HepG2 (cell line): ENCODE measurements around the gene CD68. TPM values are rescaled to one million over a fixed set of nuclear protein-coding genes. Genes with fewer than 3 reads are reported as not detected.
A peak's percentile ranks its signal among the peaks of the same experiment; 100 is the strongest.

Experiments used
- ATF7 ChIP-seq, 2 experiments: fragments of 450-650 bp in 1 of 2; sonication (generic) in 1 of 2; formaldehyde crosslinking in 1 of 2; IDR thresholded peaks; 2 replicates each; pipeline versions ENCODE4 v1.4.0 to v1.6.1; 2016 to 2020; ENCODE audit warnings: antibody characterized with exemption in 1 of 2, mild to moderate bottlenecking in 1 of 2, missing genetic modification reagents in 1 of 2
- CEBPG ChIP-seq: IDR thresholded peaks from 2 replicates; pipeline ENCODE4 v1.6.1; 2016
- CREB3 ChIP-seq: sonication (generic); formaldehyde crosslinking; IDR thresholded peaks from 2 replicates; pipeline ENCODE4 v1.5.0; 2020; ENCODE audit warnings: missing genetic modification reagents
- GPBP1L1 ChIP-seq: sonication (generic); formaldehyde crosslinking; IDR thresholded peaks from 2 replicates; pipeline ENCODE4 v1.5.0; 2020; ENCODE audit warnings: mild to moderate bottlenecking, missing genetic modification reagents
- HNRNPL ChIP-seq: fragments of 200-400 bp; formaldehyde crosslinking; IDR thresholded peaks from 2 replicates; pipeline ENCODE4 v1.6.1; 2017; ENCODE audit warnings: mild to moderate bottlenecking, low read depth, low read length
- ISX ChIP-seq: sonication (generic); formaldehyde crosslinking; conservative IDR thresholded peaks from 2 replicates; pipeline ENCODE4 v1.5.0; 2020; ENCODE audit warnings: missing genetic modification reagents
- KLF6 ChIP-seq: IDR thresholded peaks from 2 replicates; pipeline ENCODE4 v1.8.0; 2016; ENCODE audit warnings: missing biosample characterization, missing genetic modification reagents
- MYC ChIP-seq: sonication (generic); formaldehyde crosslinking; IDR thresholded peaks from 2 replicates; pipeline ENCODE4 v1.9.0; 2021; ENCODE audit warnings: missing genetic modification reagents, borderline replicate concordance
- NFYC ChIP-seq: IDR thresholded peaks from 2 replicates; pipeline ENCODE4 v1.6.1; 2016; ENCODE audit warnings: missing genetic modification reagents, missing compliant biosample characterization
- PHF5A ChIP-seq: IDR thresholded peaks from one replicate; pipeline ENCODE4 v1.6.1; 2018; ENCODE audit warnings: low read depth, missing genetic modification reagents; ENCODE audit not compliant: unreplicated experiment
- POGK ChIP-seq: sonication (generic); formaldehyde crosslinking; conservative IDR thresholded peaks from 2 replicates; pipeline ENCODE4 v1.8.0; 2022; ENCODE audit warnings: mild to moderate bottlenecking, moderate library complexity, missing genetic modification reagents
- SRSF1 ChIP-seq: fragments of 200-400 bp; formaldehyde crosslinking; optimal IDR thresholded peaks from 2 replicates; pipeline ENCODE3; 2017; ENCODE audit warnings: mild to moderate bottlenecking, low read depth, low read length, moderate library complexity
- SRSF4 ChIP-seq: fragments of 200-400 bp; formaldehyde crosslinking; IDR thresholded peaks from one replicate; pipeline ENCODE4 v1.6.1; 2018; ENCODE audit warnings: mild to moderate bottlenecking, low read depth, low read length, moderate library complexity; ENCODE audit not compliant: poor library complexity, severe bottlenecking
- STAG1 ChIP-seq: sonication (generic); formaldehyde crosslinking; IDR thresholded peaks from 2 replicates; pipeline ENCODE4 v1.4.0; 2020; ENCODE audit warnings: missing genetic modification reagents
- TERF1 ChIP-seq: sonication (generic); formaldehyde crosslinking; IDR thresholded peaks from 2 replicates; pipeline ENCODE4 v1.8.0; 2022; ENCODE audit warnings: mild to moderate bottlenecking, missing genetic modification reagents, moderate library complexity
- THAP8 ChIP-seq: sonication (generic); formaldehyde crosslinking; IDR thresholded peaks from 2 replicates; pipeline ENCODE4 v1.5.1; 2020; ENCODE audit warnings: missing genetic modification reagents, mild to moderate bottlenecking, borderline replicate concordance
- ZFP82 ChIP-seq: sonication (generic); formaldehyde crosslinking; IDR thresholded peaks from 2 replicates; pipeline ENCODE4 v1.5.1; 2020; ENCODE audit warnings: mild to moderate bottlenecking, missing genetic modification reagents, borderline replicate concordance
- ZMYM4 ChIP-seq: sonication (generic); formaldehyde crosslinking; IDR thresholded peaks from 2 replicates; pipeline ENCODE4 v1.8.1; 2023; ENCODE audit warnings: mild to moderate bottlenecking, missing genetic modification reagents
- ZNF264 ChIP-seq: sonication (generic); formaldehyde crosslinking; IDR thresholded peaks from 2 replicates; pipeline ENCODE4 v1.4.0; 2020; ENCODE audit warnings: missing genetic modification reagents
- ZNF337 ChIP-seq: sonication (generic); formaldehyde crosslinking; IDR thresholded peaks from 2 replicates; pipeline ENCODE4 v1.5.1; 2020; ENCODE audit warnings: missing genetic modification reagents, low read depth, mild to moderate bottlenecking, borderline replicate concordance
- ZNF724P ChIP-seq: sonication (generic); formaldehyde crosslinking; IDR thresholded peaks from 2 replicates; pipeline ENCODE4 v1.8.0; 2022; ENCODE audit warnings: missing genetic modification reagents, borderline replicate concordance
- ZNF766 ChIP-seq: sonication (generic); formaldehyde crosslinking; IDR thresholded peaks from 2 replicates; pipeline ENCODE4 v1.5.0; 2020; ENCODE audit warnings: missing genetic modification reagents, borderline replicate concordance
- ZSCAN30 ChIP-seq: sonication (generic); formaldehyde crosslinking; IDR thresholded peaks from 2 replicates; pipeline ENCODE4 v1.5.0; 2020; ENCODE audit warnings: mild to moderate bottlenecking, missing genetic modification reagents
- polyA plus RNA-seq, 8 experiments: library from polyadenylated mRNA; depleted of rRNA in 3 of 8; stranded (reverse) in 7 of 8; unstranded in 1 of 8; fragments of >200 nt; fragmentation: Illumina TruSeq in 4 of 8; extraction: Trizol in 4 of 8; gene quantifications; 2 replicates each; pipeline versions ENCODE4 v1.2.1 to v1.2.3, GENCODE V29; 2011 to 2016; ENCODE audit warnings: low read depth in 4 of 8, missing spikeins in 1 of 8, mixed read lengths in 1 of 8; ENCODE audit not compliant: insufficient read depth in 1 of 8
- total RNA-seq, 5 experiments: library from RNA; depleted of rRNA; stranded (reverse); fragments of >200 nt; fragmentation: Illumina TruSeq; extraction: Trizol; gene quantifications; 2 replicates each; pipeline ENCODE4 v1.2.3, GENCODE V29; 2016; ENCODE audit warnings: low read depth in 1 of 5

Gene CD68
- total and polyA plus RNA-seq, 2 of the 13 experiments (the other 11 are each of a cell fraction or from before 2014, with no cell fraction given): 10.3 to 104 TPM

GRCh38 chr17:7627250-7628121 lies 48.0 kb downstream of the CD68 start, which contains the start of gene SAT2 (continued):
- TF ChIP-seq POGK (CRISPR knock-in tag): peak; percentile 43; the same call in 1 of the 2 replicates
- TF ChIP-seq ZNF337 (CRISPR knock-in tag): no peak
- peak; percentile 66 for TF ChIP-seq ZMYM4 (CRISPR knock-in tag)
- 0 out of 2 replicates have a peak, but pooled peaks have one; percentile 50 for TF ChIP-seq HNRNPL
- TF ChIP-seq ZFP82 (CRISPR knock-in tag): peak; percentile 37; the same call in 1 of the 2 replicates
- TF ChIP-seq SRSF1: peak; percentile 66
- TF ChIP-seq THAP8 (CRISPR knock-in tag): no peak
- no peak for TF ChIP-seq ZSCAN30 (CRISPR knock-in tag)
- TF ChIP-seq SRSF4: no peak
- TF ChIP-seq KLF6: peak; percentile 93; the same call in 1 of the 2 replicates
- peak; percentile 50; the same call in 1 of the 2 replicates for TF ChIP-seq MYC (CRISPR knock-in tag)
- no peak for TF ChIP-seq ATF7 (IDR thresholded peaks at IDR 0.05)
- TF ChIP-seq ATF7 (CRISPR knock-in tag; IDR thresholded peaks at IDR 0.05): no peak
- peak; percentile 78 for TF ChIP-seq NFYC (CRISPR knock-in tag)
- no peak for TF ChIP-seq ZNF724P (CRISPR knock-in tag)
- peak; percentile 60; the same call in 1 of the 2 replicates for TF ChIP-seq ZNF264 (CRISPR knock-in tag)
- no peak for TF ChIP-seq TERF1 (CRISPR knock-in tag)
- no peak for TF ChIP-seq STAG1
- TF ChIP-seq PHF5A: no peak
- no peak for TF ChIP-seq CREB3 (CRISPR knock-in tag)
- no peak for TF ChIP-seq GPBP1L1 (CRISPR knock-in tag)
- 0 out of 2 replicates have a peak, but pooled peaks have one; percentile 51 for TF ChIP-seq ZNF766 (CRISPR knock-in tag)
- TF ChIP-seq CEBPG (CRISPR knock-in tag): no peak
- TF ChIP-seq ISX (CRISPR knock-in tag): 0 out of 2 replicates have a peak, but pooled peaks have one; percentile 34
